Measurements from ENCODE around the gene PTF1A. TPM values are rescaled to one million over a fixed set of nuclear protein-coding genes. Genes with fewer than 3 reads are reported as not detected.

Gene PTF1A
- total RNA-seq, 2 donors from 2014 or later, result 48.3 to 138 TPM

GRCh38 chr10:23172429-23173213 is 19.5 kb upstream of the PTF1A start:
- no peak for TF ChIP-seq POLR2A (IDR thresholded peaks at IDR 0.05)
- TF ChIP-seq, protein P1, sequence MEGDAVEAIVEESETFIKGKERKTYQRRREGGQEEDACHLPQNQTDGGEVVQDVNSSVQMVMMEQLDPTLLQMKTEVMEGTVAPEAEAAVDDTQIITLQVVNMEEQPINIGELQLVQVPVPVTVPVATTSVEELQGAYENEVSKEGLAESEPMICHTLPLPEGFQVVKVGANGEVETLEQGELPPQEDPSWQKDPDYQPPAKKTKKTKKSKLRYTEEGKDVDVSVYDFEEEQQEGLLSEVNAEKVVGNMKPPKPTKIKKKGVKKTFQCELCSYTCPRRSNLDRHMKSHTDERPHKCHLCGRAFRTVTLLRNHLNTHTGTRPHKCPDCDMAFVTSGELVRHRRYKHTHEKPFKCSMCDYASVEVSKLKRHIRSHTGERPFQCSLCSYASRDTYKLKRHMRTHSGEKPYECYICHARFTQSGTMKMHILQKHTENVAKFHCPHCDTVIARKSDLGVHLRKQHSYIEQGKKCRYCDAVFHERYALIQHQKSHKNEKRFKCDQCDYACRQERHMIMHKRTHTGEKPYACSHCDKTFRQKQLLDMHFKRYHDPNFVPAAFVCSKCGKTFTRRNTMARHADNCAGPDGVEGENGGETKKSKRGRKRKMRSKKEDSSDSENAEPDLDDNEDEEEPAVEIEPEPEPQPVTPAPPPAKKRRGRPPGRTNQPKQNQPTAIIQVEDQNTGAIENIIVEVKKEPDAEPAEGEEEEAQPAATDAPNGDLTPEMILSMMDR (IDR thresholded peaks at IDR 0.05), result no peak
- H3K4me3 ChIP-seq, result peak overlapping the region; percentile 33 to 43
- H3K9me3 ChIP-seq, result no peaks in the 10 kb centered on the region
- ATAC-seq (no peak), DNase-seq (no peak)
- WGBS, 2 donors, result 4 to 5% methylated on average over 17 to 40 of the region's 41 CpGs
- H3K4me1 ChIP-seq, result peaks cover 35% of the 10 kb centered on the region
- no peaks in the 10 kb centered on the region for H3K27me3 ChIP-seq
- peak overlapping the region in 3 of 4 donors; percentile 91 to 93 (median 91) for H3K27ac ChIP-seq
- intact Hi-C loops (cut with DNase I), result no loop called here
- no peaks in the 10 kb centered on the region for H3K36me3 ChIP-seq (replicated peaks in 1 of 2; ENCODE audit: insufficient read depth in 1 of 2, low read depth in 2 of 2)

- Histone ChIP-seq H3K9me3 (no peaks in the 10 kb centered on the region), H3K4me1 (peaks cover 43% of the 10 kb centered on the region), H3K36me3 (replicated peaks in 1 of 2; ENCODE audit: insufficient read depth in 1 of 2, low read depth in 2 of 2) (no peaks in the 10 kb centered on the region), H3K4me3 (peak overlapping the region; percentile 33 to 43), H3K27me3 (no peaks in the 10 kb centered on the region), H3K27ac (peak overlapping the region; percentile 90 to 93 (median 91))
- ATAC-seq (peak; percentile 67), DNase-seq (peak; percentile 74 to 82 (median 75))
- 1% methylated on average over 24 to 80 of the region's 82 CpGs for WGBS, 2 donors
- peak; percentile 44 to 74 (median 73) for TF ChIP-seq POLR2A (IDR thresholded peaks at IDR 0.05)
- TF ChIP-seq, protein P1 (IDR thresholded peaks at IDR 0.05), result peak in 6 of 7 experiments; percentile 8 to 53 (median 23)
- intact Hi-C loops (cut with DNase I), result no loop called here
These were observed 18.7 kb upstream of the PTF1A start for GRCh38 chr10:23173214-23174073.

DNA sequence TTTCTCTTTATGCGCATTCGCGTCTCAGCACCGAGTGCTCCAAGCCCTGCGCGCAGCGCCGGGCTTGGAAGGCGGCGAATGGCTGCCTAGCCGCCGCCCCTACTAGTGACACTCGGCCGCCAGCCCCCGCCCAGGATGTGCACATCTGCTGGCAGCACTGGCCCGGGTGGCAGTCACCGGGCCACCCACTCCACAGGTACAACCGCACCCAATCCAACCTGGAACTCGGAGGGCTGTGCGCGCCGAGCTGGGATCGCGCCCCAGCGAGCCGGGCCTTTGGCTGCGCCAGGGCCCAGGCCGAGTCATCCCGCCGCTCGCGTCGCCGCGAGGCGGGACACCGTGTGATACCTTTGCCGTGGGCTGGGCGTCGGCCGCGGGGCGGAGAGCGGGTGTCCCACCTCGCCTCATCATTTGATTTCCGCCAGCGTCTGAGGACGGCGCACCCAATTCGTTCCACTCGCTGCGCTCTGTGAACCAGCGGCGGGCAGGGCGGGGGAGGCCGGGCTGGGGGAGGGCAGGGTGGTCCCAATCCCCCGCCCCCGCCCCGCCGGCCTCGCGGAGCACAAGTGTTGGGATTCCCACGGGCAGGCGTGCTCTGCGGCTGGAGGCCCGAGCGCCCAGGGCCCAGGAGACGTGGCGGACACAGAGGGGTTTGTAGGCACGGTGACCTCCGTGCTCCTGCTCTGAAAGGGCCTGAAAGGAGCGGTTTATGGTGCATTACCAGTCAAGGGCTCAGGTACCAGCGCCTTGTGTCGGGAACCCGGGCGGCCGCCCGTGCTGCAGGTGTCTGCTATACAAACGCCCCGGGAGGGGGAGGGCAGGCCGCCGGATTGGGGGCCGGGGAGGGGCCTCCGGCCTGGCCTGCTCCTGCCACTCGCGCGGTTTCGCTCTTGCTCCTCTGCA is 17.8 kb upstream of the PTF1A start:
- Histone ChIP-seq H3K27me3 (no peaks in the 10 kb centered on the region), H3K27ac (peak overlapping the region; percentile 90 to 93 (median 91)), H3K4me3 (peak overlapping the region; percentile 33 to 43), H3K9me3 (no peaks in the 10 kb centered on the region), H3K4me1 (peaks cover 49% of the 10 kb centered on the region), H3K36me3 (replicated peaks in 1 of 2; ENCODE audit: insufficient read depth in 1 of 2, low read depth in 2 of 2) (no peaks in the 10 kb centered on the region)
- intact Hi-C loops (cut with DNase I), result no loop called here
- ATAC-seq, result peak; percentile 57
- whole genome bisulfite sequencing, 2 donors, result 2 to 4% methylated on average over 16 to 75 of the region's 88 CpGs
- peak; percentile 65 to 78 (median 74) for DNase-seq
- TF ChIP-seq, protein P1 (IDR thresholded peaks at IDR 0.05), result no peak
- peak; percentile 70 to 76 (median 71) for TF ChIP-seq POLR2A (IDR thresholded peaks at IDR 0.05)

- peak overlapping the region; percentile 23 to 43 for H3K4me3 ChIP-seq
- H3K27ac ChIP-seq, result peak overlapping the region; percentile 90 to 93 (median 91)
- peaks cover 52% of the 10 kb centered on the region for H3K4me1 ChIP-seq
- H3K36me3 ChIP-seq (replicated peaks in 1 of 2; ENCODE audit: insufficient read depth in 1 of 2, low read depth in 2 of 2), result no peaks in the 10 kb centered on the region
- peak; percentile 52 for ATAC-seq
- TF ChIP-seq POLR2A (IDR thresholded peaks at IDR 0.05), result peak; percentile 33 to 67 (median 64)
- TF ChIP-seq, protein P1 (IDR thresholded peaks at IDR 0.05), result no peak
- intact Hi-C loops (cut with DNase I), result no loop called here
- H3K27me3 ChIP-seq, result no peaks in the 10 kb centered on the region
- peak; percentile 64 to 76 (median 73) for DNase-seq
- H3K9me3 ChIP-seq, result no peaks in the 10 kb centered on the region
- 19 to 38% methylated on average over 7 to 14 of the region's 14 CpGs for WGBS, 2 donors
These were observed 17.1 kb upstream of the PTF1A start for GRCh38 chr10:23174977-23175512.
